Measurements from ENCODE around the gene FBL.
A peak's percentile ranks its signal among the peaks of the same experiment; 100 is the strongest.
"Not testable (repeated sequence)": the region's sequence is repeated elsewhere in the genome, so short reads cannot be mapped to it uniquely, and the experiment has no call there.

Gene FBL
- 7.8 to 18.5 (median 14.9) reads per million in 18 experiments for total RNA-seq

- peak; percentile 96 to 97 for DNase-seq
Measured at GRCh38 chr19:39845933-39846677, at the start of gene FBL. TSS of gene FBL (minus strand) at chr19:39846379. CDS start at chr19:39846300, 79 bp downstream.

- not testable (repeated sequence) for DNase-seq
Measured at GRCh38 chr19:39895096-39895495, 48.9 kb upstream of the FBL start.

GRCh38 chr19:39894236-39894606 lies 48.0 kb upstream of the FBL start:
- DNase-seq, result not testable (repeated sequence)

GRCh38 chr19:39893366-39894235 lies 47.4 kb upstream of the FBL start:
- DNase-seq, result not testable (repeated sequence)

GRCh38 chr19:39892506-39892902 lies 46.3 kb upstream of the FBL start:
- DNase-seq, result not testable (repeated sequence)

- DNase-seq, result peak in 1 of 2 donors; percentile 2
Measured at GRCh38 chr19:39891660-39892505, 45.7 kb upstream of the FBL start.

- DNase-seq, result no peak
Measured at GRCh38 chr19:39890755-39891551, 44.8 kb upstream of the FBL start.

GRCh38 chr19:39889872-39890754 lies 43.9 kb upstream of the FBL start:
- not testable (repeated sequence) for DNase-seq

GRCh38 chr19:39887456-39887951 lies 41.3 kb upstream of the FBL start:
- DNase-seq, result not testable (repeated sequence)

GRCh38 chr19:39885821-39886554 lies 39.8 kb upstream of the FBL start:
- not testable (repeated sequence) for DNase-seq

- not testable (repeated sequence) for DNase-seq
Measured at GRCh38 chr19:39884721-39885120, 38.5 kb upstream of the FBL start.

- DNase-seq, result not testable (repeated sequence)
Measured at GRCh38 chr19:39882645-39883044, 36.5 kb upstream of the FBL start.

- peak; percentile 31 to 69 for DNase-seq
Measured at GRCh38 chr19:39881495-39882110, 35.4 kb upstream of the FBL start.

- not testable (repeated sequence) for DNase-seq
Measured at GRCh38 chr19:39880241-39880640, 34.1 kb upstream of the FBL start.

GRCh38 chr19:39879796-39880195 lies 33.6 kb upstream of the FBL start:
- DNase-seq, result not testable (repeated sequence)

- not testable (repeated sequence) for DNase-seq
Measured at GRCh38 chr19:39878866-39879265, 32.7 kb upstream of the FBL start.

- no peak for DNase-seq
Measured at GRCh38 chr19:39878398-39878797, 32.2 kb upstream of the FBL start.

- DNase-seq, result not testable (repeated sequence)
Measured at GRCh38 chr19:39877982-39878381, 31.8 kb upstream of the FBL start.

GRCh38 chr19:39877488-39877887 lies 31.3 kb upstream of the FBL start:
- DNase-seq, result not testable (repeated sequence)

Data from inflammatory macrophage (primary cell).